NCI-H1105 treated with DMSO at 0.1 percent for 48 hours (cell line): ENCODE results near the gene ASH1L.
"Not testable (repeated sequence)": the region's sequence is repeated elsewhere in the genome, so short reads cannot be mapped to it uniquely, and the experiment has no call there.

ENCODE experiments used
- DNase-seq: peaks from one replicate; lab custom pipeline; 2025; lab: John Stamatoyannopoulos, UW

ASH1L gene

GRCh38 chr1:155305881-155306391, 256.7 kb downstream of the ASH1L start:
- DNase-seq = no peak

- no peak for DNase-seq
These were observed 258.0 kb downstream of the ASH1L start for GRCh38 chr1:155304558-155305063.

DNA sequence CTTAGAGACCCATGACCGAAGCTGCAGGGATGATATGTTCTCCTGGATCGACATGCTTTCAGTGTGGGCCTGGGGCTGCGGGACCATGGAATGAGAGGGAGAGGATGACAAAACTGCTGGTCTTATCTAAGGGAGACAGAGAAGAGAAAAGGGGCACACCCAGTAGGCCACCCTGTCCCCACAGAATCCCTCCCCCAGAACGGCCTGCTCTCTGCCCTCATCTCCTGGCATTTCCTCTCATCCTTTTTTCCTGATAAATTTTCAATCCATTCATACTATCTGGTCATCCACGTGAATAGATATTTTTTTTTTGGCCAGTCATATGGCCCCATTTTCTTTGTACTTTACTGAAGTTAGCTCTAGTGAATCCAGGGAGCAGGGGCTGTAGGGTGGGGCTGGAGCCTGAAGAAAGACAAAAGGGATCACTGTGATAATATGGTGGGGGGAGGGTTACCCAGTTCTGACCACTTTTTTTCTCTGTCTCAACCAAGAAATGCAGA, 261.2 kb downstream of the ASH1L start, which contains the start of gene PKLR:
Gene PKLR (minus strand): TSS at position 97 of the 500 bp plus-strand sequence. CDS start 43 bp downstream, at position 54.
- DNase-seq = no peak

GRCh38 chr1:155300553-155301329, 261.9 kb downstream of the ASH1L start:
- DNase-seq = no peak

DNA sequence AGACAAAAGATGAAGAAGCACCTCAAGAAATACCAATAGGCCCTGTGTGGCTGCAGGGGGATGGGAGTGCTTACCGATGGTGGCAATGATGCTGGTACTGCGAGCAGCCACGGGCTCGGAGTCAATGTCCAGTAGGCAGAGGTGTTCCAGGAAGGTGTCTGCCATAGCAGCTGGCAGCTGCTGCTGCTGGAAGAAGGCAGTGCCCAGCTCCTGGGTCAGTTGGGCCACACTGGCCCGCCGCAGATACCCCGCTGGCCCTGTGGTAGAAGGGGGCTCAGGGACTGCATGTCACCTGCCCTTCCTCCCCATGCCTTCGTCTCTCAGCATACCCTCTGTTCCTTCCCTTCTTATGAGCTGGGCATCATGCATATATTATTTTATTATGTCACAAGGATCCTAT, 262.6 kb downstream of the ASH1L start:
- no peak for DNase-seq

DNA sequence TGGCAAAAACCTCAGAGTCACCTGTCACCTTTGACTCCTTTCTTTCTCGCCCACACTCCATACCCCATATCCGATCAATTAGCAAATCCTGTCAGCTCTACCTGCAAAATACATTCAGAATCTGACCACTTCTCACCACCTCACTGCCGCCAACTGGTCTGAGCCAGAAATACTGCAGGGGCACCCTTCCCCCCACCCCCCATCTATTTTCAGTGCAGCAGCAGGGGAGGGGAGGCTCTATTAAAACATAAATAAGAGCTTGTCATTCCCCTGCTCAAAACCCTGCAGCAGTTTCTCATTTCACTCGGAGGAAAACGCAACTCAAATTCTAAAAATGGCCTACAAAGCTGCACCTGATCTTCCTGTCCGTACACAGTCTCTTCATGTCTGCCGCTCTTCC, 265.2 kb downstream of the ASH1L start:
- DNase-seq = no peak

GRCh38 chr1:155296661-155297060, 265.9 kb downstream of the ASH1L start:
- DNase-seq = no peak

DNA sequence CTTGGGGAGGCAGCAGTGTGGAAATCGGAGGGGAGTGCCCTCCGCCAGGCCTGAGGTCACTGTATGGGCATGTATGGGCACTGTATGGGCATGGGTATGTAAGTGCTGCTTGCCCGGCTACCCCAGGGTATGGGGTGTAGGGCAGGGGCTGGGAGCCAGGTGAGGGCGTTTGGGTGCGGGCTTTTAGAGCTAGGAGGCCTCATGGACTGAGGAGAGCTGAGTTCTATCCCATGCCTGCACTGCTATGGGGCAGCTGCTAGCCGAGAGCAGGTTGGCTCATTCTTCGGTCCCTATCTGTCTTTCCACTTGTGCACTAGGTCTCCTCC, 266.7 kb downstream of the ASH1L start:
- DNase-seq = no peak

DNA sequence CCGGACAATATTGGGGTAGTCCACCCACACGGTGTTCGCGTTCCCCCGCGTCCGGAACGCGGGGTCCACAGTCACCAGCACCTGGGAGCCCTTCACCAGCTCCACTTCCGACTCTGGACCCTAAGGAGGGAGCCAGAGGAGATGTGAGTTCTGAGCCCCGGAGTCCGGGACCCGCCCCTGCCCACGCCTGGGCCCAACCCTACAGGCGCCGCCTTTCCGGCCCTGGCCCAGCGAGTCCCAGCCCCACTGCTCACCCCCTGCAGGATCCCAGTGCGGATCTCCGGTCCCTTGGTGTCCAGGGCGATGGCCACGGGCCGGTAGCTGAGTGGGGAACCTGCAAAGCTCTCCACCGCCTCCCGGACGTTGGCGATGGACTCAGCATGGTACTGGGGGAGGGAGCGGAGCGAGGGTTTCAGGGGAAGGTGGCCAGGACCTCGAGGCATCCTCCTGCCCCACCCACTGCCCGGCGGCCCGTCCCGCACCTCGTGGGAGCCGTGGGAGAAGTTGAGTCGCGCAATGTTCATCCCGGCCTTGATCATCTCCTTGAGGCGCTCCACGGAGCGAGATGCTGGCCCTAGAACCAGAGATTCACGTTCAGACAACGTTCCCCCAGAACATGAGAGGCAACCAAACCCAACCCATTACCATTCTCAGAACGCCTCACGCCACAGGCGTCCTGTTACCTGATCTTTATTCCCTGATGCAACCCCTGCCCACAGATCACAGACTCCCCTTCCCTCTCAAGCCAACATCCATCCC, 267.2 kb downstream of the ASH1L start:
- DNase-seq = no peak

GRCh38 chr1:155294520-155295182, 268.0 kb downstream of the ASH1L start:
- no peak for DNase-seq

- DNase-seq = no peak
These were observed 269.4 kb downstream of the ASH1L start for GRCh38 chr1:155293086-155293749.

DNA sequence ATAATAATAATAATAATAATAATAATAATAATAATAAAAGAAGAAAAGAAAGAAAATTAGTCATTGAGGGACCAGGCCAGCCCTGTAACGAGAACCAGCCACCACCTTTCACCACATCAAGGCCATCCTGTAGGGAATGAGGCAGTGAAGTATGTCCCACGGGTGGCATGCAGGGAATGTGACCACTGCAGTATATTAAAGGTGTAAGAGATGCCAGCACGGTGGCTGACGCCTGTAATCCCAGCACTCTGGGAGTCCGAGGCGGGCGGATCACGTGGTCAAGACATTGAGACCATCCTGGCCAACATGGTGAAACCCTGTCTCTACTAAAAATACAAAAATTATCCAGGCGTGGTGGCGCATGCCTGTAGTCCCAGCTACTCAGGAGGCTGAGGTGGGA, 271.6 kb downstream of the ASH1L start:
- DNase-seq = not testable (repeated sequence)

GRCh38 chr1:155287987-155288543, 274.5 kb downstream of the ASH1L start:
- no peak for DNase-seq

DNA sequence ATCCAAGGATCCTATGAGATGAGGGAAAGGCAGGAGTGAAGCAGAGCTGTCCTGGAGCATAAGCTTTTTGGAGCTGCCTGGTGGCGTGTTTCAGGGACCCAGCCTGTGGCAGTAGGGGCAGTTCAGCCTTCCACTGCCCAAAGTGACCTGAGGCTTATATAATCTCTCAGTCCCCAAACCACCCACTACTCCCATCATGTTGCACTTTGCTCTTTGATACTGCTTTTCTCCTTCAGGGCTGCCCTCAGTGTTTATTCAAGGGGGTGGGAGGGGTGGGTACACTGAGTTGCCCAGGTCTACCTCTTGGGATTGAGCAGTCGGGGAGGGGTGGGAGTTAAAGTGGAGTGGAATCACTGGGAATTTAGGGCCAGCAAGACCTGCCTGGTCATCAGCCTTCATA, 276.1 kb downstream of the ASH1L start:
- DNase-seq = no peak

DNA sequence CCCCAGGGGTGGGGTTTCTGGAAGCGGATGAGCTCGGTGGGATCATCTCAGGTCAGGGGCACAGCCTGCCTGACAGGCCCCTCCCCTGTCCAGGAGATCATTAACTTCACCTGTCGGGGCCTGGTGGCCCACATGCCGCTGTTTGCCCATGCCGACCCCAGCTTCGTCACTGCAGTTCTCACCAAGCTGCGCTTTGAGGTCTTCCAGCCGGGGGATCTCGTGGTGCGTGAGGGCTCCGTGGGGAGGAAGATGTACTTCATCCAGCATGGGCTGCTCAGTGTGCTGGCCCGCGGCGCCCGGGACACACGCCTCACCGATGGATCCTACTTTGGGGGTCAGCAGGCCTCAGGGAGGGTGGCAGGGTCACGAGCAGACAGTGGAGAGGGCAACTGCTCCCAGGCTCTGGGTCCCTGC, 277.0 kb downstream of the ASH1L start:
- DNase-seq = no peak
